HG03575 (cell line): ENCODE results near the gene MDK.

ENCODE experiments used
- ATAC-seq: cut with Tn5 transposase; IDR thresholded peaks from one replicate; pipeline ENCODE4 v1.9.1; 2021; ENCODE audit not compliant: unreplicated experiment, insufficient number of reproducible peaks, low FRiP score; ENCODE audit errors: extremely low read depth

The MDK gene

GRCh38 chr11:46381048-46381818 lies at the start of gene MDK:
Gene MDK (plus strand): TSS chr11:46381669. CDS start chr11:46382058, 389 bp downstream.
- no peak for ATAC-seq

GRCh38 chr11:46332093-46332567 lies 49.3 kb upstream of the MDK start:
- no peak for ATAC-seq

GRCh38 chr11:46332568-46333393 lies 48.7 kb upstream of the MDK start:
- no peak for ATAC-seq

- ATAC-seq: no peak
Observed at GRCh38 chr11:46333394-46333947, 48.0 kb upstream of the MDK start.

- ATAC-seq: no peak
Observed at GRCh38 chr11:46334211-46334610, 47.3 kb upstream of the MDK start.

- ATAC-seq: no peak
Observed at GRCh38 chr11:46335271-46335670, 46.2 kb upstream of the MDK start.

GRCh38 chr11:46335890-46336562 lies 45.4 kb upstream of the MDK start:
- ATAC-seq: no peak

- ATAC-seq: no peak
Observed at GRCh38 chr11:46336563-46337180, 44.8 kb upstream of the MDK start.

- no peak for ATAC-seq
Observed at GRCh38 chr11:46337626-46338345, 43.7 kb upstream of the MDK start.

- no peak for ATAC-seq
Observed at GRCh38 chr11:46338636-46338987, 42.9 kb upstream of the MDK start.

GRCh38 chr11:46338988-46339666 lies 42.3 kb upstream of the MDK start:
- ATAC-seq: no peak

GRCh38 chr11:46339816-46340215 lies 41.7 kb upstream of the MDK start:
- no peak for ATAC-seq

GRCh38 chr11:46341454-46341853 lies 40.0 kb upstream of the MDK start:
- no peak for ATAC-seq

- no peak for ATAC-seq
Observed at GRCh38 chr11:46342239-46342638, 39.2 kb upstream of the MDK start.

- ATAC-seq: no peak
Observed at GRCh38 chr11:46343520-46343919, 37.9 kb upstream of the MDK start.

GRCh38 chr11:46345131-46345597 lies 36.3 kb upstream of the MDK start:
- no peak for ATAC-seq

- no peak for ATAC-seq
Observed at GRCh38 chr11:46345881-46346484, 35.5 kb upstream of the MDK start.
